A549 (cell line): Measurements from ENCODE around the gene PSMB11. TPM values are rescaled to one million over a fixed set of nuclear protein-coding genes. Genes with fewer than 3 reads are reported as not detected.

ENCODE experiments used
- ATOH8 ChIP-seq: fragments of 250-450 bp; sonication (Bioruptor Pico); IDR thresholded peaks from 2 replicates; pipeline ENCODE4 v1.5.0; 2020; ENCODE audit warnings: low read depth, mild to moderate bottlenecking, moderate library complexity
- BHLHE40 ChIP-seq: IDR thresholded peaks from 2 replicates; pipeline ENCODE4 v1.6.1; 2012; ENCODE audit warnings: low read depth, low read length, inconsistent platforms
- CBX2 ChIP-seq: fragments of 200-600 bp; sonication (generic); IDR thresholded peaks from 2 replicates; pipeline ENCODE4 v1.6.1; 2016; ENCODE audit warnings: low read depth, mild to moderate bottlenecking, borderline replicate concordance
- CBX8 ChIP-seq: fragments of 200-600 bp; sonication (generic); IDR thresholded peaks from 2 replicates; pipeline ENCODE4 v1.6.1; 2016
- FOSL2 ChIP-seq, 2 experiments: fragments of 450-650 bp in 1 of 2; fragments of >200 bp in 1 of 2; sonication (Bioruptor Twin) in 1 of 2; formaldehyde crosslinking; IDR thresholded peaks; 2 replicates each; pipeline versions ENCODE4 v1.5.0 to v1.6.1; 2016 to 2020; ENCODE audit warnings: mild to moderate bottlenecking in 1 of 2, moderate library complexity in 1 of 2
- GATA3 ChIP-seq: IDR thresholded peaks from 2 replicates; pipeline ENCODE4 v1.6.1; 2012; ENCODE audit warnings: borderline replicate concordance
- HES2 ChIP-seq: fragments of >200 bp; sonication (Bioruptor Twin); formaldehyde crosslinking; IDR thresholded peaks from 2 replicates; pipeline ENCODE4 v1.6.1; 2016
- HOXA7 ChIP-seq: fragments of 250-450 bp; sonication (Bioruptor Pico); IDR thresholded peaks from 2 replicates; pipeline ENCODE4 v1.5.0; 2020; ENCODE audit warnings: mild to moderate bottlenecking, moderate library complexity
- HOXB13 ChIP-seq: fragments of 250-450 bp; sonication (Bioruptor Pico); IDR thresholded peaks from 2 replicates; pipeline ENCODE4 v1.5.0; 2020; ENCODE audit warnings: low read depth, mild to moderate bottlenecking, moderate library complexity
- JUN ChIP-seq, 2 experiments: fragments of >200 bp; sonication (Bioruptor Twin); formaldehyde crosslinking; IDR thresholded peaks; 2 replicates in 1 of 2; 3 replicates in 1 of 2; pipeline ENCODE4 v1.6.1; 2016 to 2017
- KDM1A ChIP-seq: fragments of 200-600 bp; sonication (generic); IDR thresholded peaks from 2 replicates; pipeline ENCODE4 v1.6.1; 2016; ENCODE audit warnings: low read depth, mild to moderate bottlenecking
- MAZ ChIP-seq: fragments of 150-350 bp; IDR thresholded peaks from 2 replicates; pipeline ENCODE4 v1.6.1; 2014; ENCODE audit warnings: antibody characterized with exemption, low read depth, low read length, borderline replicate concordance
- MYC ChIP-seq: IDR thresholded peaks from 2 replicates; pipeline ENCODE4 v1.6.1; 2012; ENCODE audit warnings: mild to moderate bottlenecking, inconsistent platforms, low read length, improper control_type of control experiment, borderline replicate concordance
- NFE2L2 ChIP-seq: fragments of 150-350 bp; conservative IDR thresholded peaks from 2 replicates; pipeline ENCODE4 v1.6.1; 2014; ENCODE audit warnings: low read length
- NPAS2 ChIP-seq: fragments of 250-450 bp; sonication (Bioruptor Pico); IDR thresholded peaks from 2 replicates; pipeline ENCODE4 v1.8.0; 2022; ENCODE audit warnings: mild to moderate bottlenecking, moderate library complexity, borderline replicate concordance
- PBX3 ChIP-seq: IDR thresholded peaks from 2 replicates; pipeline ENCODE4 v1.6.1; 2012
- PHF8 ChIP-seq: fragments of 200-600 bp; sonication (generic); IDR thresholded peaks from 2 replicates; pipeline ENCODE4 v1.6.1; 2016; ENCODE audit warnings: low read depth, mild to moderate bottlenecking, antibody characterized with exemption, moderate library complexity, borderline replicate concordance
- POLR2A ChIP-seq: IDR thresholded peaks from 2 replicates; pipeline ENCODE4 v1.6.1; 2012; ENCODE audit warnings: mild to moderate bottlenecking, low read length
- RAD21 ChIP-seq, 2 experiments: fragments of >200 bp in 1 of 2; sonication (Bioruptor Twin) in 1 of 2; formaldehyde crosslinking in 1 of 2; IDR thresholded peaks in 1 of 2; conservative IDR thresholded peaks in 1 of 2; 2 replicates in 1 of 2; 3 replicates in 1 of 2; pipeline ENCODE4 v1.6.1; 2012 to 2018; ENCODE audit warnings: inconsistent platforms in 1 of 2
- RFX5 ChIP-seq: fragments of 450-650 bp; IDR thresholded peaks from 2 replicates; pipeline ENCODE4 v1.7.1; 2014; ENCODE audit warnings: antibody characterized with exemption, mild to moderate bottlenecking, moderate library complexity
- TFCP2L1 ChIP-seq: fragments of 250-450 bp; sonication (Bioruptor Pico); IDR thresholded peaks from 2 replicates; pipeline ENCODE4 v1.5.0; 2021; ENCODE audit warnings: mild to moderate bottlenecking
- TP53 ChIP-seq: fragments of 250-450 bp; sonication (Bioruptor Pico); IDR thresholded peaks from 2 replicates; pipeline ENCODE4 v1.5.0; 2021; ENCODE audit warnings: mild to moderate bottlenecking, moderate library complexity
- USF2 ChIP-seq: fragments of 450-650 bp; IDR thresholded peaks from 2 replicates; pipeline ENCODE4 v1.6.1; 2014; ENCODE audit warnings: antibody characterized with exemption
- ZFP36 ChIP-seq: fragments of 450-650 bp; IDR thresholded peaks from 2 replicates; pipeline ENCODE4 v1.6.1; 2014; ENCODE audit warnings: borderline replicate concordance; ENCODE audit not compliant: partially characterized antibody
- ZNF302 ChIP-seq: fragments of 250-450 bp; sonication (Bioruptor Pico); IDR thresholded peaks from 2 replicates; pipeline ENCODE4 v1.9.0; 2021; ENCODE audit warnings: inconsistent platforms, mild to moderate bottlenecking, moderate library complexity
- ZSCAN20 ChIP-seq: fragments of 250-450 bp; sonication (Bioruptor Pico); IDR thresholded peaks from 2 replicates; pipeline ENCODE4 v1.8.0; 2022; ENCODE audit warnings: mild to moderate bottlenecking, moderate library complexity
- polyA plus RNA-seq, 4 experiments: library from polyadenylated mRNA; depleted of rRNA in 3 of 4; stranded (reverse); fragments of >200 nt; fragmentation: RNase III in 1 of 4; extraction: RNeasy Plus Mini Kit Qiagen cat#74134 plus additional on column Dnase treatment in 1 of 4; gene quantifications; 2 replicates in 3 of 4; 3 replicates in 1 of 4; pipeline ENCODE4 v1.2.3, GENCODE V29; 2011 to 2017

The PSMB11 gene
- polyA plus RNA-seq, 2 of the 4 experiments (the other 2 are of a cell fraction): not detected

- TF ChIP-seq FOSL2 (IDR thresholded peaks at IDR 0.05) (no peak), FOSL2 (CRISPR knock-in tag; IDR thresholded peaks at IDR 0.05) (peak; percentile 28), NPAS2 (no peak), BHLHE40 (no peak), HOXB13 (CRISPR knock-in tag) (no peak; the same call in 1 of the 2 replicates), TFCP2L1 (CRISPR knock-in tag) (no peak), KDM1A (no peak), USF2 (no peak), ZSCAN20 (CRISPR knock-in tag) (no peak), MAZ (no peak), ZFP36 (no peak), HES2 (no peak), JUN (IDR thresholded peaks at IDR 0.05) (peak; percentile 80 to 89; a peak in 4 of 5 replicates), CBX8 (no peak), POLR2A (peak; percentile 80), RFX5 (no peak), PBX3 (no peak), HOXA7 (CRISPR knock-in tag) (no peak), PHF8 (peak; percentile 93), TP53 (0 out of 2 replicates have a peak, but pooled peaks have one; percentile 56), ZNF302 (CRISPR knock-in tag) (no peak), GATA3 (no peak), CBX2 (no peak), NFE2L2 (peak; percentile 30; the same call in 1 of the 2 replicates), ATOH8 (no peak), RAD21 (conservative IDR thresholded peaks at IDR 0.05 in 1 of 2, IDR thresholded peaks at IDR 0.05 in 1 of 2) (no peak), MYC (peak; percentile 57; the same call in 1 of the 2 replicates)
These were observed 7.3 kb upstream of the PSMB11 start, which contains the start of gene PSMB5 (continued) for GRCh38 chr14:23034498-23035302.
